ENCODE data around the gene PCF11.

DNA sequence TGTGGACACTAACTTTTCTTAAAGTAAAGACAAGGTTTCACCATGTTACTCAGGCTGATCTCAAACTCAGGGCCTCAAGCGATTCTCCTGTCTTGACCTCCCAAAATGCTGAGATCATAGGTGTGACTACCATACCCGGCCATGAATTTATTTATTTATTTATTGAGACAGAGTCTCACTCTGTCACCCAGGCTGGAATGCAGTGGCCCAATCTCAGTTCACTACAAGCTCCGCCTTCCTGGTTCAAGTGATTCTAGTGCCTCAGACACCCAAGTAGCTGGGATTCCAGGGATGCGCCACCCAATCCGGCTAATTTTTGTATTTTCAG lies 29.7 kb upstream of the PCF11 start:
- TF ChIP-seq, protein P1, sequence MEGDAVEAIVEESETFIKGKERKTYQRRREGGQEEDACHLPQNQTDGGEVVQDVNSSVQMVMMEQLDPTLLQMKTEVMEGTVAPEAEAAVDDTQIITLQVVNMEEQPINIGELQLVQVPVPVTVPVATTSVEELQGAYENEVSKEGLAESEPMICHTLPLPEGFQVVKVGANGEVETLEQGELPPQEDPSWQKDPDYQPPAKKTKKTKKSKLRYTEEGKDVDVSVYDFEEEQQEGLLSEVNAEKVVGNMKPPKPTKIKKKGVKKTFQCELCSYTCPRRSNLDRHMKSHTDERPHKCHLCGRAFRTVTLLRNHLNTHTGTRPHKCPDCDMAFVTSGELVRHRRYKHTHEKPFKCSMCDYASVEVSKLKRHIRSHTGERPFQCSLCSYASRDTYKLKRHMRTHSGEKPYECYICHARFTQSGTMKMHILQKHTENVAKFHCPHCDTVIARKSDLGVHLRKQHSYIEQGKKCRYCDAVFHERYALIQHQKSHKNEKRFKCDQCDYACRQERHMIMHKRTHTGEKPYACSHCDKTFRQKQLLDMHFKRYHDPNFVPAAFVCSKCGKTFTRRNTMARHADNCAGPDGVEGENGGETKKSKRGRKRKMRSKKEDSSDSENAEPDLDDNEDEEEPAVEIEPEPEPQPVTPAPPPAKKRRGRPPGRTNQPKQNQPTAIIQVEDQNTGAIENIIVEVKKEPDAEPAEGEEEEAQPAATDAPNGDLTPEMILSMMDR (IDR thresholded peaks at IDR 0.05; ENCODE audit: insufficient read depth, low read depth, low read length) = no peak
- no peak for TF ChIP-seq EZH2 (IDR thresholded peaks at IDR 0.05; ENCODE audit: insufficient read depth, low read length)

All from astrocyte (in vitro differentiated cells and primary cell).